ENCODE measurements around the gene PIK3R1.

Gene PIK3R1

DNA sequence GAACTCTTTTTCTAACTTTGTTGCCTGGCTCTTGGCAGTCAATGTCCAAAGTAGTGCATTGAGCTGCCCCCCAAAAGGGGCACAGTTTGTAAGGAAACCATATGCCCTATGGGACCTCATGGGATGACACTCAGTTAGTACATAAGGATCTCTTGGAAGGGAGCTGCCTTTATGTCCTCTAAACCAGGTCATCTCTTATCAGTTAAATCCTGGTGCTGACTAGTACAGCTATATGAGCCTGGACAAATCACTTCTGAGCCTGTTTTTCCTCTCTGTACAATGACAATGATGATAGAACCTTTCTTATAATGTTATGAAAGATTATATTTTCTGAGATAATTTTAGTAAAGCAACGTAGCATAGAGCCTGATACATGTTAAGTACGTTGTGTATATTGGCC, 44.1 kb downstream of the PIK3R1 start:
- ATAC-seq (no peak), DNase-seq (no peak)
- Mint-ChIP-seq H3K4me1 (peaks cover 80% of the 10 kb centered on the region), H3K36me3 (ENCODE audit: low read depth) (peaks cover 7% of the 10 kb centered on the region), H3K27ac (no peak overlapping the region), H3K27me3 (no peaks in the 10 kb centered on the region), H3K4me3 (no peak overlapping the region), H3K9me3 (no peaks in the 10 kb centered on the region)

GRCh38 chr5:68260467-68260866, 44.9 kb downstream of the PIK3R1 start:
- Mint-ChIP-seq H3K4me1 (peaks cover 80% of the 10 kb centered on the region), H3K27me3 (no peaks in the 10 kb centered on the region), H3K27ac (peak overlapping the region; percentile 52), H3K9me3 (no peaks in the 10 kb centered on the region), H3K36me3 (ENCODE audit: low read depth) (peaks cover 11% of the 10 kb centered on the region), H3K4me3 (no peak overlapping the region)
- DNase-seq (no peak), ATAC-seq (peak; percentile 75)

DNA sequence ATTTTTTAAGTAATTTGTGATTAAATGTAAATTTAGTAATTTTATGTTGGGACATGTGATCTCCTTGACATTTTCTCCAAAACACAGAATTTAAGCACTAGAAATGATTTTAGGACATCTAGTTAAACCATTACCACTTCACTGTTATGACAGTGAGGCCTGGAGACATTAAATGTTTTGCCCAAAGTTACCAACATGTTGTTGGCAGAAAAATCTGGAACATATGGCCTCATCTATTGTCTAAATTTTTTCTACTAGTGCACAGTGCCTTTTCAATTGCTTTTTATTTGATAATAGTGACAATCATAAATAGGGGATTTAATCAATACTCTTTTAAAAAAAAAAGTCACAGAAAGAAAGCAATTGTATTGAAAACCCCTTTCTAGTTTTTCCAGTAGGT, 45.6 kb downstream of the PIK3R1 start:
- Mint-ChIP-seq H3K9me3 (no peaks in the 10 kb centered on the region), H3K27ac (no peak overlapping the region), H3K4me1 (peaks cover 81% of the 10 kb centered on the region), H3K27me3 (no peaks in the 10 kb centered on the region), H3K36me3 (ENCODE audit: low read depth) (peaks cover 11% of the 10 kb centered on the region), H3K4me3 (no peak overlapping the region)
- no peak for ATAC-seq
- DNase-seq: no peak

GRCh38 chr5:68261569-68262065, 46.1 kb downstream of the PIK3R1 start:
- ATAC-seq: peak; percentile 22
- H3K27ac Mint-ChIP-seq: no peak overlapping the region
- H3K4me3 Mint-ChIP-seq: no peak overlapping the region

GRCh38 chr5:68264024-68264956, 48.7 kb downstream of the PIK3R1 start:
- H3K36me3 Mint-ChIP-seq (ENCODE audit: low read depth): peaks cover 4% of the 10 kb centered on the region
- no peaks in the 10 kb centered on the region for H3K27me3 Mint-ChIP-seq

More at GRCh38 chr5:68261569-68262065, 46.1 kb downstream of the PIK3R1 start:
- Mint-ChIP-seq H3K36me3 (ENCODE audit: low read depth) (peaks cover 9% of the 10 kb centered on the region), H3K4me1 (peaks cover 81% of the 10 kb centered on the region), H3K27me3 (no peaks in the 10 kb centered on the region), H3K9me3 (no peaks in the 10 kb centered on the region)
- DNase-seq: no peak

GRCh38 chr5:68265347-68265746, 49.8 kb downstream of the PIK3R1 start:
- Mint-ChIP-seq H3K4me3 (no peak overlapping the region), H3K27ac (peak overlapping the region; percentile 35), H3K9me3 (no peaks in the 10 kb centered on the region), H3K36me3 (ENCODE audit: low read depth) (peaks cover 4% of the 10 kb centered on the region), H3K4me1 (peaks cover 83% of the 10 kb centered on the region), H3K27me3 (no peaks in the 10 kb centered on the region)
- DNase-seq: no peak
- ATAC-seq: no peak

More at GRCh38 chr5:68264024-68264956, 48.7 kb downstream of the PIK3R1 start:
- peaks cover 82% of the 10 kb centered on the region for H3K4me1 Mint-ChIP-seq
- no peak overlapping the region for H3K4me3 Mint-ChIP-seq
- peak overlapping the region; percentile 40 for H3K27ac Mint-ChIP-seq
- no peaks in the 10 kb centered on the region for H3K9me3 Mint-ChIP-seq
- ATAC-seq (no peak), DNase-seq (no peak)

- H3K27me3 Mint-ChIP-seq: no peaks in the 10 kb centered on the region
- DNase-seq (no peak), ATAC-seq (no peak)
- peak overlapping the region; percentile 35 for H3K27ac Mint-ChIP-seq
- peaks cover 4% of the 10 kb centered on the region for H3K36me3 Mint-ChIP-seq (ENCODE audit: low read depth)
- H3K9me3 Mint-ChIP-seq: no peaks in the 10 kb centered on the region
- no peak overlapping the region for H3K4me3 Mint-ChIP-seq
- H3K4me1 Mint-ChIP-seq: peaks cover 83% of the 10 kb centered on the region
Observed at GRCh38 chr5:68265822-68266395, 50.4 kb downstream of the PIK3R1 start.

GRCh38 chr5:68266457-68266856, 50.9 kb downstream of the PIK3R1 start:
- H3K9me3 Mint-ChIP-seq: no peaks in the 10 kb centered on the region
- DNase-seq: no peak
- H3K4me1 Mint-ChIP-seq: peaks cover 84% of the 10 kb centered on the region
- H3K27me3 Mint-ChIP-seq: no peaks in the 10 kb centered on the region
- H3K4me3 Mint-ChIP-seq: no peak overlapping the region
- H3K36me3 Mint-ChIP-seq (ENCODE audit: low read depth): peaks cover 4% of the 10 kb centered on the region
- peak overlapping the region; percentile 64 for H3K27ac Mint-ChIP-seq
- no peak for ATAC-seq

- H3K27ac Mint-ChIP-seq: peak overlapping the region; percentile 64
- peaks cover 81% of the 10 kb centered on the region for H3K4me1 Mint-ChIP-seq
- no peak for DNase-seq
Observed at GRCh38 chr5:68267066-68267465, 51.5 kb downstream of the PIK3R1 start.

DNA sequence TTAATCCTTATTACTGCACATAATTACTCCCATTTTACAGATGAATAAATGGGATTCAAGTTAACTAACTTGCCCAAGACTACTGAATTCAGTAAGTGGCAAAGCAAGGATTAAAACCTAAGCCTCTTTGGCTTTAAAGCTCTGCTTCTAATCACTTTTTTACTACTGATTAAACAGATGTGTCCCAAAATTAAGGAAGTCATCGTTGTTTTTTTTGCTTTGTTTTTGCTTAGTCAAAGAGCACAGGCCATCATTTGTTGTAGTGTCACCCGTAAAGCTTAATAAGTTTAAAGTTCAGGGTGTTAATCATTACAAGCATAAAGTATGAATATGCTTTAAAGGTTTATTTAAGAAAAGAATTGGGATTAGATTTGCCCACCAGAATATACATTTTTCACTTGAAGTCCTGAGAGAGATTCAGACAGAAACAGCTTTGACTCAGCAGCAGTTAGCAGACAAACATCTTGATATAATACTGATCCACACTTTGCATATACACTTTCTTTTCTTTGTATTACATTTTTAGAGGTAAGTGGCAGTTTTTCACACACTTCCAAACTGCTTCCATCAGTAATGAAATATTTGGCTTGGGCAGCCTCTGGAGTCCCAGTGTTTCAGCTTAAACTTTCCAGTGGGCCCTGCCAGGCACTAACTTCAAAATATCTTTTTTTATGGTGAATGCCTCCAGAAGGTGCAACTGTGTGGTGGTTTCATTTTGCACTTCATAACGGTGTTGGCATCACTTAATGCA, 52.7 kb downstream of the PIK3R1 start:
- DNase-seq: no peak
- Mint-ChIP-seq H3K4me3 (no peak overlapping the region), H3K4me1 (peaks cover 83% of the 10 kb centered on the region), H3K36me3 (ENCODE audit: low read depth) (peaks cover 4% of the 10 kb centered on the region), H3K9me3 (no peaks in the 10 kb centered on the region), H3K27ac (peak overlapping the region; percentile 8), H3K27me3 (no peaks in the 10 kb centered on the region)
- ATAC-seq: peak; percentile 26

More at GRCh38 chr5:68267066-68267465, 51.5 kb downstream of the PIK3R1 start:
- no peak for ATAC-seq
- H3K9me3 Mint-ChIP-seq: no peaks in the 10 kb centered on the region
- H3K27me3 Mint-ChIP-seq: no peaks in the 10 kb centered on the region
- H3K36me3 Mint-ChIP-seq (ENCODE audit: low read depth): peaks cover 4% of the 10 kb centered on the region
- H3K4me3 Mint-ChIP-seq: no peak overlapping the region

DNA sequence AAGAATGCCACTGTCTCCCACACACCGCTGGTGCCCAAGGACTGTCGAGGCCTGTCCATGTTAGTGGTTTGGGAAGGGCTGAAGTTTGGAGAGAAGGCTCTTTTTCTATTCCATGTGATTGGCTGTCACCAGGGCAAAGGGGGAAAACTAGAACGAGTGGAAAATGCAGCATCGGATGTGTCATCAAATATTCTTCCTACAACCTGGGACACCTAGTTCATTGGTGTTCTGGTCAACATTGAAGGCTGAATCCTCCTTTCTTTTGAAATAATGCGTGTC, 53.2 kb downstream of the PIK3R1 start:
- Mint-ChIP-seq H3K27ac (peak overlapping the region; percentile 8), H3K4me3 (peak overlapping the region; percentile 17), H3K27me3 (no peaks in the 10 kb centered on the region), H3K36me3 (ENCODE audit: low read depth) (peaks cover 4% of the 10 kb centered on the region), H3K4me1 (peaks cover 85% of the 10 kb centered on the region), H3K9me3 (no peaks in the 10 kb centered on the region)
- ATAC-seq: no peak
- DNase-seq: no peak

DNA sequence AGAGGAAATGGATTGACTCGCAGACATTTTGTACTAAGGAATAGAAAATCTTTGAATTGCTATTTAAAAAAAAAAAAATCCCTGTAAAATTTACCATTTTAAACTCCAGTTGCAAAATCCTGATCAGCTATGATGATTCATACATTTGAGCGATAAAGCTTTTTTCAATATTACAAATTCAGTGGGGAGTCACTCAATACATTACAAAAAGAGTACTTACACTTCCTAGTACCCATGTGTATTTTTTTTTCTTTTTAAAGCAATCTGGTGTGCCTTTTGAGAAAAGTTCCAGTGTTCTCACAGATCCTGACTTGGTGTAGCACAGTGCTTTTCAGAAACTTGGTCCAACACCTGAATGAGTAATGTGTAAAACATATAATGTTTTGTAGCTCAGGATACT, 54.3 kb downstream of the PIK3R1 start:
- Mint-ChIP-seq H3K9me3 (no peaks in the 10 kb centered on the region), H3K4me3 (no peak overlapping the region), H3K4me1 (peaks cover 85% of the 10 kb centered on the region), H3K27me3 (no peaks in the 10 kb centered on the region), H3K36me3 (ENCODE audit: low read depth) (peaks cover 9% of the 10 kb centered on the region), H3K27ac (no peak overlapping the region)
- DNase-seq (no peak), ATAC-seq (peak; percentile 41)

DNA sequence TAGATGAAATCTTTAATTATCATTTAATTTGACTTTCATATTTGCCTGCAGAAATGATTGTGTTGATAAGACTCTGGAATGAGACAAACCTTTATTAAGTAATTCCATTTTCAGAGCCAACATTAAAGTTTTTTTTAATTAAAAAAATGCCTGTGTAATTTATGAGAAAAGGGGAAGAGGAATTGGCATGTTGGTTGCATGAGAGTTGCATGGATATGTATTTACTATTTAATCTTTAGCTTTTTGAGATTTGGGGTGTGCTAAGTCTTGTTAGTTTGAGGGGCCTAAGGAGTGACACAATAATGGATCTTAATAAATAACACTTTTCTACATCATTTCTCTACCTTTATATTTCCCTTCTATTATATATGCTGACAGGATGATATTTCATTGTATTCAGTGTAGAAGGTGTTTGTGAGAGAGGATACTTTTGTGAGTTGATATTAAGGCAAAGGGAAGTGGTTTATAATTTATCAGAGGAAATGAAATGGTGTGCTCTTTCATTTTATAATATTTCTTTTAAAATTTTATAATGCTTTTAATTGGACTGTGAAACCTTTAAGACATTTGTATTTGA, 54.9 kb downstream of the PIK3R1 start:
- no peak overlapping the region for H3K4me3 Mint-ChIP-seq
- H3K4me1 Mint-ChIP-seq: peaks cover 85% of the 10 kb centered on the region
- DNase-seq (no peak), ATAC-seq (no peak)
- H3K27me3 Mint-ChIP-seq: no peaks in the 10 kb centered on the region
- H3K36me3 Mint-ChIP-seq (ENCODE audit: low read depth): peaks cover 12% of the 10 kb centered on the region
- H3K27ac Mint-ChIP-seq: no peak overlapping the region
- no peaks in the 10 kb centered on the region for H3K9me3 Mint-ChIP-seq

GRCh38 chr5:68271124-68271523, 55.6 kb downstream of the PIK3R1 start:
- H3K9me3 Mint-ChIP-seq: no peaks in the 10 kb centered on the region
- H3K27ac Mint-ChIP-seq: no peak overlapping the region
- H3K27me3 Mint-ChIP-seq: no peaks in the 10 kb centered on the region
- H3K36me3 Mint-ChIP-seq (ENCODE audit: low read depth): peaks cover 14% of the 10 kb centered on the region
- peaks cover 85% of the 10 kb centered on the region for H3K4me1 Mint-ChIP-seq
- H3K4me3 Mint-ChIP-seq: no peak overlapping the region
- DNase-seq: no peak
- no peak for ATAC-seq

All from activated naive CD8-positive, alpha-beta T cell treated with anti-CD3 and anti-CD28 coated beads, Interleukin-2, amount 50 U/mL, for 24 hours (primary cell).